SK-N-SH treated with all-trans-retinoic acid at 6 μM for 48 hours (cell line): Measurements from ENCODE around the gene ENTPD7.

Source experiments
- ATAC-seq: fragments of 200-7000 bp; cut with Tn5 transposase; 3 replicates; pipeline ENCODE4 v1.9.1; 2020; ENCODE audit warnings: mild to moderate bottlenecking, moderate library complexity
- ARNTL ChIP-seq: fragments of 450-650 bp; formaldehyde crosslinking; IDR thresholded peaks from 2 replicates; pipeline ENCODE4 v1.5.0; 2020; ENCODE audit warnings: low read depth, mild to moderate bottlenecking, moderate library complexity, borderline replicate concordance
- CSDC2 ChIP-seq: fragments of 250-450 bp; sonication (Bioruptor Pico); IDR thresholded peaks from 2 replicates; pipeline ENCODE4 v1.5.0; 2020; ENCODE audit warnings: mild to moderate bottlenecking, moderate library complexity
- GLIS3 ChIP-seq: fragments of 250-450 bp; sonication (Bioruptor Pico); IDR thresholded peaks from 2 replicates; pipeline ENCODE4 v1.5.0; 2020; ENCODE audit warnings: mild to moderate bottlenecking, moderate library complexity
- ISL1 ChIP-seq: fragments of 250-450 bp; sonication (Bioruptor Pico); IDR thresholded peaks from 2 replicates; pipeline ENCODE4 v2.1.2; 2022; ENCODE audit warnings: mild to moderate bottlenecking, moderate library complexity
- OSR1 ChIP-seq: fragments of 250-450 bp; sonication (Bioruptor Pico); IDR thresholded peaks from 2 replicates; pipeline ENCODE4 v1.8.0; 2022; ENCODE audit warnings: moderate library complexity, mild to moderate bottlenecking, inconsistent platforms
- PATZ1 ChIP-seq: fragments of 250-450 bp; sonication (Bioruptor Pico); IDR thresholded peaks from 2 replicates; pipeline ENCODE4 v1.8.0; 2020; ENCODE audit warnings: mild to moderate bottlenecking, moderate library complexity, borderline replicate concordance
- PPARA ChIP-seq: fragments of 250-450 bp; sonication (Bioruptor Pico); IDR thresholded peaks from 2 replicates; pipeline ENCODE4 v1.5.0; 2020; ENCODE audit warnings: mild to moderate bottlenecking, borderline replicate concordance
- RARB ChIP-seq: fragments of 250-450 bp; sonication (Bioruptor Pico); IDR thresholded peaks from 2 replicates; pipeline ENCODE4 v1.8.0; 2021; ENCODE audit warnings: mild to moderate bottlenecking, moderate library complexity
- SNAI2 ChIP-seq: fragments of 250-450 bp; sonication (Bioruptor Pico); IDR thresholded peaks from 2 replicates; pipeline ENCODE4 v1.5.0; 2020; ENCODE audit warnings: mild to moderate bottlenecking, moderate library complexity
- TOX ChIP-seq: fragments of 250-450 bp; sonication (Bioruptor Pico); IDR thresholded peaks from 2 replicates; pipeline ENCODE4 v1.8.0; 2021; ENCODE audit warnings: mild to moderate bottlenecking, moderate library complexity, borderline replicate concordance
- TSHZ2 ChIP-seq: fragments of 250-450 bp; sonication (Bioruptor Pico); IDR thresholded peaks from 2 replicates; pipeline ENCODE4 v1.5.0; 2020; ENCODE audit warnings: mild to moderate bottlenecking, moderate library complexity
- ZC3H10 ChIP-seq: fragments of 250-450 bp; sonication (Bioruptor Pico); IDR thresholded peaks from 2 replicates; pipeline ENCODE4 v1.5.1; 2021; ENCODE audit warnings: mild to moderate bottlenecking, moderate library complexity
- ZFP3 ChIP-seq: fragments of 250-450 bp; sonication (Bioruptor Pico); IDR thresholded peaks from 2 replicates; pipeline ENCODE4 v1.5.0; 2020; ENCODE audit warnings: mild to moderate bottlenecking, moderate library complexity
- ZFP30 ChIP-seq: fragments of 450-650 bp; formaldehyde crosslinking; IDR thresholded peaks from 2 replicates; pipeline ENCODE4 v1.5.0; 2022; ENCODE audit warnings: mild to moderate bottlenecking, moderate library complexity
- ZNF70 ChIP-seq: fragments of 450-650 bp; formaldehyde crosslinking; IDR thresholded peaks from 2 replicates; pipeline ENCODE4 v1.5.0; 2020; ENCODE audit warnings: mild to moderate bottlenecking, moderate library complexity
- ZNF8 ChIP-seq: fragments of 450-650 bp; formaldehyde crosslinking; IDR thresholded peaks from 2 replicates; pipeline ENCODE4 v1.5.0; 2020; ENCODE audit warnings: mild to moderate bottlenecking, moderate library complexity
- TF ChIP-seq, protein P1 (sequence below): fragments of 250-450 bp; sonication (Bioruptor Pico); IDR thresholded peaks from 2 replicates; pipeline ENCODE4 v1.5.1; 2021; ENCODE audit warnings: mild to moderate bottlenecking, moderate library complexity
- TF ChIP-seq, protein P2 (sequence below): fragments of 250-450 bp; sonication (Bioruptor Pico); IDR thresholded peaks from 2 replicates; pipeline ENCODE4 v1.8.0; 2021; ENCODE audit warnings: low read depth, mild to moderate bottlenecking, moderate library complexity, borderline replicate concordance
- TF ChIP-seq, protein P3 (sequence below): fragments of 250-450 bp; sonication (Bioruptor Pico); IDR thresholded peaks from 2 replicates; pipeline ENCODE4 v1.5.1; 2020; ENCODE audit warnings: low read depth, mild to moderate bottlenecking, moderate library complexity

Gene ENTPD7

GRCh38 chr10:99714446-99714845 lies 55.1 kb downstream of the ENTPD7 start:
- no peak for ATAC-seq

GRCh38 chr10:99720387-99720786 lies 61.1 kb downstream of the ENTPD7 start:
- no peak for ATAC-seq
- TF ChIP-seq CSDC2 (CRISPR knock-in tag) (no peak), RARB (CRISPR knock-in tag) (no peak), ZFP3 (CRISPR knock-in tag) (no peak)
- TF ChIP-seq, protein P1, sequence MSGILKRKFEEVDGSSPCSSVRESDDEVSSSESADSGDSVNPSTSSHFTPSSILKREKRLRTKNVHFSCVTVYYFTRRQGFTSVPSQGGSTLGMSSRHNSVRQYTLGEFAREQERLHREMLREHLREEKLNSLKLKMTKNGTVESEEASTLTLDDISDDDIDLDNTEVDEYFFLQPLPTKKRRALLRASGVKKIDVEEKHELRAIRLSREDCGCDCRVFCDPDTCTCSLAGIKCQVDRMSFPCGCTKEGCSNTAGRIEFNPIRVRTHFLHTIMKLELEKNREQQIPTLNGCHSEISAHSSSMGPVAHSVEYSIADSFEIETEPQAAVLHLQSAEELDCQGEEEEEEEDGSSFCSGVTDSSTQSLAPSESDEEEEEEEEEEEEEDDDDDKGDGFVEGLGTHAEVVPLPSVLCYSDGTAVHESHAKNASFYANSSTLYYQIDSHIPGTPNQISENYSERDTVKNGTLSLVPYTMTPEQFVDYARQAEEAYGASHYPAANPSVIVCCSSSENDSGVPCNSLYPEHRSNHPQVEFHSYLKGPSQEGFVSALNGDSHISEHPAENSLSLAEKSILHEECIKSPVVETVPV, result no peak

More at GRCh38 chr10:99714446-99714845, 55.1 kb downstream of the ENTPD7 start:
- TF ChIP-seq RARB (CRISPR knock-in tag), result no peak
- no peak for TF ChIP-seq PATZ1 (CRISPR knock-in tag)
- TF ChIP-seq ISL1 (CRISPR knock-in tag), result no peak
- TF ChIP-seq PPARA (CRISPR knock-in tag), result no peak
- TF ChIP-seq, protein P2, sequence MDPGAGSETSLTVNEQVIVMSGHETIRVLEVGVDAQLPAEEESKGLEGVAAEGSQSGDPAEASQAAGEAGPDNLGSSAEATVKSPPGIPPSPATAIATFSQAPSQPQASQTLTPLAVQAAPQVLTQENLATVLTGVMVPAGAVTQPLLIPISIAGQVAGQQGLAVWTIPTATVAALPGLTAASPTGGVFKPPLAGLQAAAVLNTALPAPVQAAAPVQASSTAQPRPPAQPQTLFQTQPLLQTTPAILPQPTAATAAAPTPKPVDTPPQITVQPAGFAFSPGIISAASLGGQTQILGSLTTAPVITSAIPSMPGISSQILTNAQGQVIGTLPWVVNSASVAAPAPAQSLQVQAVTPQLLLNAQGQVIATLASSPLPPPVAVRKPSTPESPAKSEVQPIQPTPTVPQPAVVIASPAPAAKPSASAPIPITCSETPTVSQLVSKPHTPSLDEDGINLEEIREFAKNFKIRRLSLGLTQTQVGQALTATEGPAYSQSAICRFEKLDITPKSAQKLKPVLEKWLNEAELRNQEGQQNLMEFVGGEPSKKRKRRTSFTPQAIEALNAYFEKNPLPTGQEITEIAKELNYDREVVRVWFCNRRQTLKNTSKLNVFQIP (CRISPR knock-in tag), result no peak
- no peak for TF ChIP-seq ZNF70
- no peak for TF ChIP-seq GLIS3 (CRISPR knock-in tag)
- TF ChIP-seq, protein P3, sequence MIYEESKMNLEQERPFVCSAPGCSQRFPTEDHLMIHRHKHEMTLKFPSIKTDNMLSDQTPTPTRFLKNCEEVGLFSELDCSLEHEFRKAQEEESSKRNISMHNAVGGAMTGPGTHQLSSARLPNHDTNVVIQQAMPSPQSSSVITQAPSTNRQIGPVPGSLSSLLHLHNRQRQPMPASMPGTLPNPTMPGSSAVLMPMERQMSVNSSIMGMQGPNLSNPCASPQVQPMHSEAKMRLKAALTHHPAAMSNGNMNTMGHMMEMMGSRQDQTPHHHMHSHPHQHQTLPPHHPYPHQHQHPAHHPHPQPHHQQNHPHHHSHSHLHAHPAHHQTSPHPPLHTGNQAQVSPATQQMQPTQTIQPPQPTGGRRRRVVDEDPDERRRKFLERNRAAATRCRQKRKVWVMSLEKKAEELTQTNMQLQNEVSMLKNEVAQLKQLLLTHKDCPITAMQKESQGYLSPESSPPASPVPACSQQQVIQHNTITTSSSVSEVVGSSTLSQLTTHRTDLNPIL (CRISPR knock-in tag), result no peak
- TF ChIP-seq, all 23 proteins: peak for 0

GRCh38 chr10:99730026-99730425 lies 70.7 kb downstream of the ENTPD7 start:
- no peak for ATAC-seq
- TF ChIP-seq ZNF70 (no peak), ZC3H10 (CRISPR knock-in tag) (no peak), TOX (CRISPR knock-in tag) (no peak), RARB (CRISPR knock-in tag) (no peak), ZNF8 (CRISPR knock-in tag) (no peak), PATZ1 (CRISPR knock-in tag) (no peak), ISL1 (CRISPR knock-in tag) (no peak), TSHZ2 (no peak), ARNTL (CRISPR knock-in tag) (no peak), ZFP30 (CRISPR knock-in tag) (no peak), SNAI2 (CRISPR knock-in tag) (no peak), OSR1 (CRISPR knock-in tag) (no peak)
- TF ChIP-seq, protein P3 (CRISPR knock-in tag), result no peak
- TF ChIP-seq, protein P2 (CRISPR knock-in tag), result no peak
- TF ChIP-seq, protein P1, result no peak
